ENCODE measurements around the gene P3H2.
"Not testable (repeated sequence)": the region's sequence is repeated elsewhere in the genome, so short reads cannot be mapped to it uniquely, and the experiment has no call there.

P3H2 gene, protein sequence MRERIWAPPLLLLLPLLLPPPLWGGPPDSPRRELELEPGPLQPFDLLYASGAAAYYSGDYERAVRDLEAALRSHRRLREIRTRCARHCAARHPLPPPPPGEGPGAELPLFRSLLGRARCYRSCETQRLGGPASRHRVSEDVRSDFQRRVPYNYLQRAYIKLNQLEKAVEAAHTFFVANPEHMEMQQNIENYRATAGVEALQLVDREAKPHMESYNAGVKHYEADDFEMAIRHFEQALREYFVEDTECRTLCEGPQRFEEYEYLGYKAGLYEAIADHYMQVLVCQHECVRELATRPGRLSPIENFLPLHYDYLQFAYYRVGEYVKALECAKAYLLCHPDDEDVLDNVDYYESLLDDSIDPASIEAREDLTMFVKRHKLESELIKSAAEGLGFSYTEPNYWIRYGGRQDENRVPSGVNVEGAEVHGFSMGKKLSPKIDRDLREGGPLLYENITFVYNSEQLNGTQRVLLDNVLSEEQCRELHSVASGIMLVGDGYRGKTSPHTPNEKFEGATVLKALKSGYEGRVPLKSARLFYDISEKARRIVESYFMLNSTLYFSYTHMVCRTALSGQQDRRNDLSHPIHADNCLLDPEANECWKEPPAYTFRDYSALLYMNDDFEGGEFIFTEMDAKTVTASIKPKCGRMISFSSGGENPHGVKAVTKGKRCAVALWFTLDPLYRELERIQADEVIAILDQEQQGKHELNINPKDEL

DNA sequence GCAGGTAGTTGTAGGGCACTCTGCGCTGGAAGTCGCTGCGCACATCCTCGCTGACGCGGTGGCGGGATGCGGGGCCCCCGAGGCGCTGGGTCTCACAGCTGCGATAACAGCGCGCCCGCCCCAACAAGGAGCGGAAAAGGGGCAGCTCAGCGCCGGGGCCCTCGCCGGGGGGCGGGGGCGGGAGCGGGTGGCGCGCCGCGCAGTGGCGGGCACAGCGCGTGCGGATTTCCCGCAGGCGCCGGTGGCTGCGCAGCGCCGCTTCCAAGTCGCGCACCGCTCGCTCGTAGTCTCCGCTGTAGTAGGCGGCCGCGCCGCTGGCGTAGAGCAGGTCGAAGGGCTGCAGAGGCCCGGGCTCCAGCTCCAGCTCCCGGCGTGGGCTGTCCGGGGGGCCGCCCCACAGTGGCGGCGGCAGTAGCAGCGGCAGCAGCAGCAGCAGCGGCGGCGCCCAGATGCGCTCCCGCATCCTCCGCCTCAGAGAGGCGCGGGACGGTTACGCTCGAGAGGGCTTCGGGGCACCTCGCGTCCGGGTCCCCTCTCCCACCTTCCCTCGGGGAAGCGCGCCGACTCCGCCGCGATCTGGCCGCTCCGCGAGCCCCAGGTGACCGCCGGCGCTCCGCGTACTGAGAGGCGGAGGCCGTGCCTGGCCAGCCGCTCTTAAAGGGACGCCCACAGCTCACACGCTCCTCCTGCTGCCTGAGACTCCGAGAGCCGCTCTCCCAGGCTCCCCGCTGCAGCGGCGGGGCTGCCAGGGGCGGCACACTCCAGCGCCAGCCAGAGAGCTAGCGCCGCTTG, at the start of gene P3H2:
TSS of gene P3H2 (minus strand) at position 629 of the 792 bp plus-strand sequence. CDS start at position 463, 166 bp downstream.
- TF ChIP-seq, protein P1, sequence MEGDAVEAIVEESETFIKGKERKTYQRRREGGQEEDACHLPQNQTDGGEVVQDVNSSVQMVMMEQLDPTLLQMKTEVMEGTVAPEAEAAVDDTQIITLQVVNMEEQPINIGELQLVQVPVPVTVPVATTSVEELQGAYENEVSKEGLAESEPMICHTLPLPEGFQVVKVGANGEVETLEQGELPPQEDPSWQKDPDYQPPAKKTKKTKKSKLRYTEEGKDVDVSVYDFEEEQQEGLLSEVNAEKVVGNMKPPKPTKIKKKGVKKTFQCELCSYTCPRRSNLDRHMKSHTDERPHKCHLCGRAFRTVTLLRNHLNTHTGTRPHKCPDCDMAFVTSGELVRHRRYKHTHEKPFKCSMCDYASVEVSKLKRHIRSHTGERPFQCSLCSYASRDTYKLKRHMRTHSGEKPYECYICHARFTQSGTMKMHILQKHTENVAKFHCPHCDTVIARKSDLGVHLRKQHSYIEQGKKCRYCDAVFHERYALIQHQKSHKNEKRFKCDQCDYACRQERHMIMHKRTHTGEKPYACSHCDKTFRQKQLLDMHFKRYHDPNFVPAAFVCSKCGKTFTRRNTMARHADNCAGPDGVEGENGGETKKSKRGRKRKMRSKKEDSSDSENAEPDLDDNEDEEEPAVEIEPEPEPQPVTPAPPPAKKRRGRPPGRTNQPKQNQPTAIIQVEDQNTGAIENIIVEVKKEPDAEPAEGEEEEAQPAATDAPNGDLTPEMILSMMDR (IDR thresholded peaks at IDR 0.05; ENCODE audit: low read depth, low read length) = peak; percentile 77
- DNase-seq (ENCODE audit: extremely low read depth, low read depth) = peak; percentile 77

DNA sequence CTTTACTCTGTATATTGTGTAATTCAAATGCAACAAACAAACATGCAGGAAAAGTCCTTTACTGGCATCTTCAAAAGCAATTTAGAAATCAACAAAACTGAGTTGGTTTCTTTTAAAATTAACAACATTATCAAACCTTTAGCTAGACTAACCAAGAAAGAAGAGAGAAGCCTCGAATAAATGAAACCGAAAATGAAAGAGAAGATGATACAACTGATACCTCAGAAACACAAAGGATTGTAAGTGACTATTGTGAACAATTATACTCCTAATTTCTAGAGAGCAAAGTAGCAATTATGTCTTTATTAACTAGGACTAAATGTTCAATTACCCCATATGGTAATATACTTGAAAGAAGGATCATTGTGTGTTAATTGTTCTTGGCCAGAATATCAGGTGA, 49.2 kb upstream of the P3H2 start:
- TF ChIP-seq, protein P1 (IDR thresholded peaks at IDR 0.05; ENCODE audit: low read depth, low read length) = no peak
- no peak for DNase-seq (ENCODE audit: extremely low read depth, low read depth)

DNA sequence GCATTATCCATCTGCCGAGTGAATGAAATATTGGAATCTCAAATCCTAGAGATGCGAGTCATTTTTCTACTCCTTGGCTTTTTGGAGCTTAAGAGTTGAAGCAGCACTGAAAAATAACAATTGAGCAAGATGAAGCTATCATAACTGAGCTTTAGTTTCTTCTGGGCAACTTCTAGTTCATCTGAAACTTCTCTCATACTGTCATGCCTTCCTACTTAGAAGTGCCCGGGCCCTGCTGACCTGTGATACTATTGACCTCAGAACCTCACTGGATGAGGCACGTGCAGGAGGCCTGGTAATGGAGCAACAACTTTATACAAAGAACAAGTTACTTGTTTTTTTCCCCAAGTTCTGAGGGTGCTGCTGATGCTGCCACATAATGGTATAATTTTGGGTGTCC, 48.5 kb upstream of the P3H2 start:
- no peak for DNase-seq (ENCODE audit: extremely low read depth, low read depth)
- TF ChIP-seq, protein P1 (IDR thresholded peaks at IDR 0.05; ENCODE audit: low read depth, low read length) = no peak

- TF ChIP-seq, protein P1 (IDR thresholded peaks at IDR 0.05; ENCODE audit: low read depth, low read length) = no peak
- no peak for DNase-seq (ENCODE audit: extremely low read depth, low read depth)
Observed at GRCh38 chr3:190167936-190168680, 47.4 kb upstream of the P3H2 start.

GRCh38 chr3:190166948-190167347, 46.3 kb upstream of the P3H2 start:
- TF ChIP-seq, protein P1 (IDR thresholded peaks at IDR 0.05; ENCODE audit: low read depth, low read length) = no peak
- DNase-seq (ENCODE audit: extremely low read depth, low read depth) = no peak

DNA sequence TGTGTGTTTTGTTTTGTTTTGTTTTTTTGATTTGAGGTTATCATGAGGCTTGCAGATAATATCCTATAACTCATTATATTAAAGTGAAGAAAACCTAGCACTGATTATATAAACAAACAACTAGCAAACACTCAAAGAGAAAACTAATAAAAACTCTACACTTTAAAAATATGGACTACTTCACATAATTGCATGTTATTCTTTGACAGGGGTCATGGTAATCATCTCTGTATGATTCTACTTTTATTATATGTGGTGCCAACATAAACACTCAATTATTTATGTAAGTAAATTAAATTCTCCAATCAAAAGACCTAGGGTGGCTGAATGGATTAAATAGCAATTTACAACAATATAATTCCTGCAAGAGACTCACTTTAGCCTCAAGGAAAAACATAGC, 44.6 kb upstream of the P3H2 start:
- no peak for DNase-seq (ENCODE audit: extremely low read depth, low read depth)
- TF ChIP-seq, protein P1 (IDR thresholded peaks at IDR 0.05; ENCODE audit: low read depth, low read length) = no peak

DNA sequence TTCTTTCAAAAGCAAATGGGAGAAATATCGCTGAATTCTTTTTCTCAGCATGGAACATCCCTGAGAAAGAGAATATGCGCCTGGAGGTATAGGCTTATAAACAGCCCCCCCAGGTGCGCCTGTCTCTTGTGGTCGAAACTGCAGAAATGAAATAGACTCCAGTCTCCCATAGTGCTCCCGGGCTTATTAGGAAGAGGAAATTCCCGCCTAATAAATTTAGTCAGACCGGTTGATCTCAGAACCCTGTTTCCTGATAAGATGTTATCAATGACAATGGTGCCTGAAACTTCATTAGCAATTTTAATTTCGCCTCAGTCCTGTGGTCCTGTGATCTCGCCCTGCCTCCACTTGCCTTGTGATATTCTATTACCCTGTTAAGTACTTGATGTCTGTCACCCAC, 41.3 kb upstream of the P3H2 start:
- DNase-seq (ENCODE audit: extremely low read depth, low read depth) = not testable (repeated sequence)
